DOHH2 (cell line): ENCODE results near the gene CEP131.

Experiments
- H3F3A ChIP-seq: fragments of 200-600 bp; sonication (generic), shearing (Covaris generic); 2 replicates; pipeline ENCODE4 v1.6.0; 2016; ENCODE audit warnings: antibody characterized with exemption, mild to moderate bottlenecking; ENCODE audit not compliant: control insufficient read depth, insufficient read depth
- H3K27ac ChIP-seq: fragments of 200-600 bp; sonication (generic); 2 replicates; pipeline ENCODE4 v1.5.1; 2014; ENCODE audit warnings: low read depth, mild to moderate bottlenecking, low read length, moderate library complexity
- H3K27me3 ChIP-seq: fragments of 200-600 bp; sonication (generic); 2 replicates; pipeline ENCODE4 v1.6.1; 2014; ENCODE audit warnings: mild to moderate bottlenecking, low read length, mixed read lengths; ENCODE audit not compliant: control insufficient read depth
- H3K36me3 ChIP-seq: fragments of 200-600 bp; sonication (generic); 2 replicates; pipeline ENCODE4 v1.6.1; 2014; ENCODE audit warnings: mild to moderate bottlenecking, low read length, moderate library complexity, mixed read lengths; ENCODE audit not compliant: control insufficient read depth
- H3K4me1 ChIP-seq: fragments of 200-600 bp; sonication (generic); 2 replicates; pipeline ENCODE4 v1.6.1; 2014; ENCODE audit warnings: mild to moderate bottlenecking, low read length, mixed read lengths; ENCODE audit not compliant: control insufficient read depth
- H3K4me2 ChIP-seq: fragments of 200-600 bp; sonication (generic); 2 replicates; pipeline ENCODE4 v1.6.0; 2014; ENCODE audit warnings: mild to moderate bottlenecking, low read length, moderate library complexity
- H3K4me3 ChIP-seq: fragments of 200-600 bp; sonication (generic); 2 replicates; pipeline ENCODE4 v1.5.1; 2014; ENCODE audit warnings: mild to moderate bottlenecking, low read length, mixed read lengths
- H3K79me2 ChIP-seq: fragments of 200-600 bp; sonication (generic); 2 replicates; pipeline ENCODE4 v1.6.1; 2014; ENCODE audit warnings: mild to moderate bottlenecking, low read length, mixed read lengths; ENCODE audit not compliant: control insufficient read depth
- H3K9me2 ChIP-seq: fragments of 200-600 bp; sonication (generic); replicated peaks from 2 replicates; pipeline ENCODE4 v1.6.1; 2014; ENCODE audit warnings: mild to moderate bottlenecking, low read length, mixed read lengths; ENCODE audit not compliant: control insufficient read depth
- H3K9me3 ChIP-seq: fragments of 200-600 bp; sonication (generic); 2 replicates; pipeline ENCODE4 v1.6.1; 2014; ENCODE audit warnings: antibody characterized with exemption, low read length, mixed read lengths; ENCODE audit not compliant: control insufficient read depth, insufficient read depth
- H4K20me1 ChIP-seq: fragments of 200-600 bp; sonication (generic); 2 replicates; pipeline ENCODE4 v1.6.0; 2014; ENCODE audit warnings: low read depth, mild to moderate bottlenecking, antibody characterized with exemption, low read length, moderate library complexity; ENCODE audit not compliant: control insufficient read depth, insufficient read depth
- EZH2phosphoT487 ChIP-seq: fragments of 200-600 bp; sonication (generic); IDR thresholded peaks from 2 replicates; pipeline ENCODE4 v1.6.1; 2017; ENCODE audit warnings: borderline replicate concordance, mild to moderate bottlenecking, antibody characterized with exemption, low read length, moderate library complexity, mixed read lengths
- TF ChIP-seq, protein P1 (sequence below): fragments of 200-600 bp; sonication (generic); IDR thresholded peaks from one replicate; pipeline ENCODE4 v1.5.1; 2014; ENCODE audit warnings: antibody characterized with exemption, mild to moderate bottlenecking, low read depth, low read length; ENCODE audit not compliant: poor library complexity, severe bottlenecking

Gene CEP131

GRCh38 chr17:81150377-81151077 lies 72.2 kb downstream of the CEP131 start:
- no peak overlapping the region for H3K4me2 ChIP-seq
- TF ChIP-seq, protein P1, sequence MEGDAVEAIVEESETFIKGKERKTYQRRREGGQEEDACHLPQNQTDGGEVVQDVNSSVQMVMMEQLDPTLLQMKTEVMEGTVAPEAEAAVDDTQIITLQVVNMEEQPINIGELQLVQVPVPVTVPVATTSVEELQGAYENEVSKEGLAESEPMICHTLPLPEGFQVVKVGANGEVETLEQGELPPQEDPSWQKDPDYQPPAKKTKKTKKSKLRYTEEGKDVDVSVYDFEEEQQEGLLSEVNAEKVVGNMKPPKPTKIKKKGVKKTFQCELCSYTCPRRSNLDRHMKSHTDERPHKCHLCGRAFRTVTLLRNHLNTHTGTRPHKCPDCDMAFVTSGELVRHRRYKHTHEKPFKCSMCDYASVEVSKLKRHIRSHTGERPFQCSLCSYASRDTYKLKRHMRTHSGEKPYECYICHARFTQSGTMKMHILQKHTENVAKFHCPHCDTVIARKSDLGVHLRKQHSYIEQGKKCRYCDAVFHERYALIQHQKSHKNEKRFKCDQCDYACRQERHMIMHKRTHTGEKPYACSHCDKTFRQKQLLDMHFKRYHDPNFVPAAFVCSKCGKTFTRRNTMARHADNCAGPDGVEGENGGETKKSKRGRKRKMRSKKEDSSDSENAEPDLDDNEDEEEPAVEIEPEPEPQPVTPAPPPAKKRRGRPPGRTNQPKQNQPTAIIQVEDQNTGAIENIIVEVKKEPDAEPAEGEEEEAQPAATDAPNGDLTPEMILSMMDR, result no peak
- no peak for TF ChIP-seq EZH2phosphoT487
- H3K27me3 ChIP-seq, result no peaks in the 10 kb centered on the region
- H3K27ac ChIP-seq, result no peak overlapping the region
- H3K36me3 ChIP-seq, result no peaks in the 10 kb centered on the region
- no peak overlapping the region for H3K4me3 ChIP-seq
- no peaks in the 10 kb centered on the region for H3F3A ChIP-seq
- H3K9me3 ChIP-seq, result no peaks in the 10 kb centered on the region
- H4K20me1 ChIP-seq, result no peaks in the 10 kb centered on the region
- H3K79me2 ChIP-seq, result no peaks in the 10 kb centered on the region
- no peaks in the 10 kb centered on the region for H3K9me2 ChIP-seq
- H3K4me1 ChIP-seq, result no peaks in the 10 kb centered on the region

DNA sequence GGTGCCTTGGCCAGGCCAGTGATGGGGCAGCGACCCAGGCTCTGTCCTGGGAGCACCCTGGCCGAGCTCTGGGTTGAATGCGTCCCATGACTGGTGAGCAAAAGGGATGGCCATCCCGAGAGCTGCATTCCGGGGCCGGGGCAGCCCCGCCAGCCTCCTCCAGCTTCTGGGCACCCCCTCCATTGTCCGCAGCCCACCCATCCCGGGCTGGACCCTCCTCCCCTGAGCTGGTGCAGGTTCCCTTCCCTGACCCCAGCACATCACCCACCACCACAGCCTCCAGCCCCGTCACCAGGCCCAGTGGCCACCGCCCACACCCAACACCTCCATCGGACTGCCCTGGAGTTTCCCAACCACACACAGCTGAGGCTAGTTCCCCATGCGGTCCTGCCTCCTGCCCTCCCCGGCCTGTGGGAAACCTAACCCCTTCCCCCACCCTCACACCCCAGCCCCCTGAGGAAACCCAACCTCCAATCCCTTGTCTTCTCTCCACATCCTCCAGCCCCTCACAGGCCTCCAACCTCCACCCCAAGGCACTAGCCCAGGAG lies 73.7 kb downstream of the CEP131 start:
- Histone ChIP-seq H3K27me3 (no peaks in the 10 kb centered on the region), H3K4me3 (no peak overlapping the region), H3F3A (no peaks in the 10 kb centered on the region), H3K27ac (no peak overlapping the region), H4K20me1 (no peaks in the 10 kb centered on the region), H3K79me2 (no peaks in the 10 kb centered on the region), H3K9me2 (no peaks in the 10 kb centered on the region), H3K4me2 (no peak overlapping the region), H3K36me3 (no peaks in the 10 kb centered on the region), H3K9me3 (no peaks in the 10 kb centered on the region), H3K4me1 (no peaks in the 10 kb centered on the region)
- TF ChIP-seq, protein P1, result no peak
- TF ChIP-seq EZH2phosphoT487, result no peak

DNA sequence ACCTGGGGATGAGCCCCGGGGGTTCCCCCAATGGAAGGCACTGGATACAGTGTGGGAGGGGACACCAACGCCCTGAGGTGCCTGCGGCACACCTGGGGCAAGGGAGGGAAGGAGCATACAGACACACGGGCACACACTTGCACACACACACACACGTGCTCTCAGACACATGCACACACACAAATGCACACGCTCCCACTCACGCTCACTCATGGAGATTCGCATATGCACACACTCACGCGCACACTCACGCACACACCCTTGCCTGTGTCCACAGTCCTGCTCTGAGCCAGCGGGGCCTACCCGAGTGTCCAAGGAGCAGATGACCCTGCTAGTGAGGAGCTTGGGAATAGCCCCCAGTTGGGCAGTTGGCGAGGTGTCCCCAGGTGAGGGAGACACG lies 74.2 kb downstream of the CEP131 start:
- Histone ChIP-seq H3K27me3 (no peaks in the 10 kb centered on the region), H3K4me3 (no peak overlapping the region)

More for the DNA sequence above, 74.2 kb downstream of the CEP131 start:
- Histone ChIP-seq H3K9me2 (no peaks in the 10 kb centered on the region), H4K20me1 (no peaks in the 10 kb centered on the region), H3K4me2 (no peak overlapping the region), H3K9me3 (no peaks in the 10 kb centered on the region), H3K27ac (no peak overlapping the region), H3K4me1 (no peaks in the 10 kb centered on the region), H3K79me2 (no peaks in the 10 kb centered on the region), H3K36me3 (no peaks in the 10 kb centered on the region), H3F3A (no peaks in the 10 kb centered on the region)
- no peak for TF ChIP-seq EZH2phosphoT487
- TF ChIP-seq, protein P1, result no peak
